ENCODE data around the gene ANO10. TPM values are rescaled to one million over a fixed set of nuclear protein-coding genes. Genes with fewer than 3 reads are reported as not detected.

Gene ANO10
- total RNA-seq, 4 donors from 2014 or later = 20.2 to 29.2 (median 26.1) TPM

GRCh38 chr3:43371494-43371893, 250.3 kb downstream of the ANO10 start:
- DNase-seq (ENCODE audit: low spot score) = no peak

GRCh38 chr3:43370293-43370980, 251.4 kb downstream of the ANO10 start:
- DNase-seq (ENCODE audit: low spot score) (no peak), ATAC-seq (ENCODE audit: low FRiP score) (no peak)
- no peak for TF ChIP-seq CTCF (IDR thresholded peaks at IDR 0.05)

More at GRCh38 chr3:43371494-43371893, 250.3 kb downstream of the ANO10 start:
- no peak for TF ChIP-seq CTCF (IDR thresholded peaks at IDR 0.05)
- no peak for ATAC-seq (ENCODE audit: low FRiP score)

- TF ChIP-seq CTCF (IDR thresholded peaks at IDR 0.05) = no peak
- ATAC-seq (ENCODE audit: low FRiP score) = no peak
- no peak for DNase-seq (ENCODE audit: low spot score)
Observed at GRCh38 chr3:43369404-43370292, 252.2 kb downstream of the ANO10 start.

- TF ChIP-seq CTCF (IDR thresholded peaks at IDR 0.05) = no peak
- DNase-seq (ENCODE audit: low spot score) = no peak
- no peak for ATAC-seq (ENCODE audit: low FRiP score)
Observed at GRCh38 chr3:43366885-43367284, 254.9 kb downstream of the ANO10 start.

- ATAC-seq (ENCODE audit: low FRiP score) = no peak
- no peak for TF ChIP-seq CTCF (IDR thresholded peaks at IDR 0.05)
- DNase-seq (ENCODE audit: low spot score) = no peak
Observed at GRCh38 chr3:43366481-43366880, 255.3 kb downstream of the ANO10 start.

- TF ChIP-seq CTCF (IDR thresholded peaks at IDR 0.05) = no peak
- no peak for ATAC-seq (ENCODE audit: low FRiP score)
- no peak for DNase-seq (ENCODE audit: low spot score)
Observed at GRCh38 chr3:43365601-43366305, 256.1 kb downstream of the ANO10 start.

Measured in omental fat pad (tissue), 4 donors.